SK-N-SH treated with all-trans-retinoic acid at 6 μM for 48 hours (cell line): ENCODE measurements around the gene TRIM25.

Experiments used
- CREB5 ChIP-seq: fragments of 250-450 bp; sonication (Bioruptor Pico); IDR thresholded peaks from 2 replicates; pipeline ENCODE4 v1.5.1; 2020; ENCODE audit warnings: low read depth, mild to moderate bottlenecking, moderate library complexity
- ZNF565 ChIP-seq: fragments of 450-650 bp; formaldehyde crosslinking; conservative IDR thresholded peaks from 2 replicates; pipeline ENCODE4 v1.5.0; 2020; ENCODE audit warnings: low read depth, mild to moderate bottlenecking, moderate library complexity

GRCh38 chr17:56934280-56934679 is 20.4 kb upstream of the TRIM25 start:
- no peak for TF ChIP-seq CREB5 (CRISPR knock-in tag)
- no peak for TF ChIP-seq ZNF565 (CRISPR knock-in tag)
